ENCODE measurements around the gene TBC1D17.

DNA sequence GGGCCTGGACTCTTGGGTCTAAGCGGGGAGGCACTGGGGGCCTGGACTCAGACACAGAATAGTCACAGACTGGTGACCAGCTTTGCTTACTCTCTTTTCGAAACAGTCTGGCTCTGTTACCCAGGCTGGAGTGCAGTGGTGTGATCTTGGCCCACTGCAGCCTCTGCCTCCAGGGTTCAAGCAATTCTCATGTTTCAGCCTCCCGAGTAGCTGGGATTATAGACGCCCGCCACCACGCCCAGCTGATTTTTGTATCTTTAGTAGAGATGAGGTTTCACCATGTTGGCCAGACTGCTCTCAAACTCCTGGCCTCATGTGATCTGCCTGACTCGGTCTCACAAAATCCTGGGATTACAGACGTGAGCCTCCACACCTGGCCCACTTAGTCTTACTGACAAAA, 48.3 kb upstream of the TBC1D17 start:
- TF ChIP-seq EZH2 (IDR thresholded peaks at IDR 0.05; ENCODE audit: low read length, unreplicated experiment) (no peak), EZH2phosphoT487 (IDR thresholded peaks at IDR 0.05; ENCODE audit: borderline replicate concordance, low read length) (no peak)
- TF ChIP-seq, protein P1, sequence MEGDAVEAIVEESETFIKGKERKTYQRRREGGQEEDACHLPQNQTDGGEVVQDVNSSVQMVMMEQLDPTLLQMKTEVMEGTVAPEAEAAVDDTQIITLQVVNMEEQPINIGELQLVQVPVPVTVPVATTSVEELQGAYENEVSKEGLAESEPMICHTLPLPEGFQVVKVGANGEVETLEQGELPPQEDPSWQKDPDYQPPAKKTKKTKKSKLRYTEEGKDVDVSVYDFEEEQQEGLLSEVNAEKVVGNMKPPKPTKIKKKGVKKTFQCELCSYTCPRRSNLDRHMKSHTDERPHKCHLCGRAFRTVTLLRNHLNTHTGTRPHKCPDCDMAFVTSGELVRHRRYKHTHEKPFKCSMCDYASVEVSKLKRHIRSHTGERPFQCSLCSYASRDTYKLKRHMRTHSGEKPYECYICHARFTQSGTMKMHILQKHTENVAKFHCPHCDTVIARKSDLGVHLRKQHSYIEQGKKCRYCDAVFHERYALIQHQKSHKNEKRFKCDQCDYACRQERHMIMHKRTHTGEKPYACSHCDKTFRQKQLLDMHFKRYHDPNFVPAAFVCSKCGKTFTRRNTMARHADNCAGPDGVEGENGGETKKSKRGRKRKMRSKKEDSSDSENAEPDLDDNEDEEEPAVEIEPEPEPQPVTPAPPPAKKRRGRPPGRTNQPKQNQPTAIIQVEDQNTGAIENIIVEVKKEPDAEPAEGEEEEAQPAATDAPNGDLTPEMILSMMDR (conservative IDR thresholded peaks at IDR 0.05; ENCODE audit: low read depth, low read length) = no peak

Data from PC-3 (cell line).